ENCODE data around the gene UBL4B.
"Not testable (repeated sequence)": the region's sequence is repeated elsewhere in the genome, so short reads cannot be mapped to it uniquely, and the experiment has no call there.

The UBL4B gene

DNA sequence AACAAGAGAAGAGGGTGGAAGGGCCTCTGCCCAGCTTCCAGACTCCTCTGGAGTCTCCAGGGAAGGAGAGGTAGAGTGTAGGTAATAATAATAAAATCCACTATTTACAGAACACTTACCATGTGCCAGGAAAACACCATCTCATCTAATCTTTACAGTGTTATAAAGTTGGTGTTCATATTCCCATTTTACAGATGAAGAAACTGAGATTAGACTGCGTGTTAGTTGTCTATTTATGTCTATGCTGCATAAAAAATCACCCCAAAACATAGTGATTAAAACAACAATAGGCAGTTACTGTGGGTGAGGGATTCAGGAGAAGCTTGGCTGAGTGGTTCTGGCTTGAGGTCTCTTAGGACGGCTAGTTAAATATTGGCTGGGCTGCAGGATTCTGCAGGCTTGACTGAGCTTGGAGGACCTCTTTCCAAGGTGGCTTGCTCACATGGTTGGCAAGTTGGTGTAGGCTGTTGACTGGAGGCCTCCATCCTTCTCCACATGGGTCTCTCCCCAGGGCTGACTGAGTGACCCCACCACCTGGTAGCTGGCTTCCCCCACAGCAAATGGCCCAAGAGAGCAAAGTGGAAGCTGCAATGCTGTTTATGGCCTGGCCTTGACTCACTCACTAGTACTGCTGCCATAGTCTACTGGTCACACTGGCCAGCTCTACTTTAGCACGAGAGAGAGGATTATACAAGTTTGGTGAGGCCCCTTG, 35.3 kb upstream of the UBL4B start:
- Histone ChIP-seq H3K4me1 (ENCODE audit: control extremely low read depth in 1 of 4, control insufficient read depth in 4 of 4, insufficient read depth in 4 of 4, low read length in 3 of 4) (peaks cover 0 to under 1% (median 0%) of the 10 kb centered on the region in 4 experiments), H3K36me3 (ENCODE audit: control insufficient read depth in 4 of 4, insufficient read depth in 4 of 4, low read length in 3 of 4) (no peaks in the 10 kb centered on the region), H3K4me3 (ENCODE audit: control insufficient read depth in 1 of 7, extremely low read depth in 1 of 7, insufficient read depth in 4 of 7, low read depth in 2 of 7, low read length in 6 of 7) (no peak overlapping the region), H3K27ac (ENCODE audit: insufficient read depth in 1 of 2, low read depth in 1 of 2, low read length in 2 of 2, poor library complexity in 1 of 2, severe bottlenecking in 2 of 2) (no peak overlapping the region), H3K27me3 (replicated peaks in 2 of 5; ENCODE audit: control insufficient read depth in 4 of 5, insufficient read depth in 5 of 5, low read length in 4 of 5) (peaks cover 8 to 50% (median 41%) of the 10 kb centered on the region in 5 experiments), H3K9me3 (ENCODE audit: control extremely low read depth in 1 of 5, control insufficient read depth in 4 of 5, insufficient read depth in 2 of 5, low read depth in 1 of 5, low read length in 4 of 5) (no peaks in the 10 kb centered on the region)
- ChIA-PET POLR2A (no interaction called here), CTCF (interaction anchor here (1.4 to 10.2 kb wide), 7 partner anchors 10 to 40 kb away, joined by 3 to 58 read pairs (median 7); no protein-coding TSS in a partner anchor)
- WGBS (ENCODE audit: insufficient coverage): 100% methylated on average over 1 of the region's 3 CpGs
- DNase-seq: no peak

DNA sequence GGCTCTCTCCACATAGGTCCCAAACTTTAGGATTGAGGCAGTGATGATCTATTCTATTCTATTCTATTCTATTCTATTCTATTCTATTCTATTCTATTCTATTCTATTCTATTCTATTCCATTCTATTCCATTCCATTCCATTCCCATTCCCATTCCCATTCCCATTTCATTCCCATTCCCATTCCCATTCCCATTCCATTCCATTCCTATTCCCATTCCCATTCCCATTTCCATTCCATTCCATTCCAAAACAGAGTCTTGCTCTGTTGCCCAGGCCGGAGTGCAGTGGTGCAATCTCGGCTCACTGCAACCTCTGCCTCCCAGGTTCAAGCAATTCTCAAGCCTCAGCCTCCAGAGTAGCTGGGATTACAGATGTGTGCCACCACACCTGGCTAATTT, 32.2 kb upstream of the UBL4B start:
- H3K36me3 ChIP-seq (ENCODE audit: control insufficient read depth in 4 of 4, insufficient read depth in 4 of 4, low read length in 3 of 4); DNase-seq; H3K4me3 ChIP-seq (ENCODE audit: control insufficient read depth in 1 of 7, extremely low read depth in 1 of 7, insufficient read depth in 4 of 7, low read depth in 2 of 7, low read length in 6 of 7); POLR2A ChIA-PET; H3K9me3 ChIP-seq (ENCODE audit: control extremely low read depth in 1 of 5, control insufficient read depth in 4 of 5, insufficient read depth in 2 of 5, low read depth in 1 of 5, low read length in 4 of 5); H3K27ac ChIP-seq (ENCODE audit: insufficient read depth in 1 of 2, low read depth in 1 of 2, low read length in 2 of 2, poor library complexity in 1 of 2, severe bottlenecking in 2 of 2): not testable (repeated sequence)
- H3K27me3 ChIP-seq (replicated peaks in 2 of 5; ENCODE audit: control insufficient read depth in 4 of 5, insufficient read depth in 5 of 5, low read length in 4 of 5): peaks cover 10 to 56% (median 39%) of the 10 kb centered on the region in 5 experiments
- peaks cover 0 to 18% (median 16%) of the 10 kb centered on the region in 4 experiments for H3K4me1 ChIP-seq (ENCODE audit: control extremely low read depth in 1 of 4, control insufficient read depth in 4 of 4, insufficient read depth in 4 of 4, low read length in 3 of 4)
- 100% methylated on average over 2 of the region's 2 CpGs for WGBS (ENCODE audit: insufficient coverage)
- CTCF ChIA-PET: interaction anchor here (1.5 to 10.2 kb wide), 2 partner anchors 9 to 10 kb away, joined by 6 to 58 read pairs; partner anchors contain the start of gene ALX3

DNA sequence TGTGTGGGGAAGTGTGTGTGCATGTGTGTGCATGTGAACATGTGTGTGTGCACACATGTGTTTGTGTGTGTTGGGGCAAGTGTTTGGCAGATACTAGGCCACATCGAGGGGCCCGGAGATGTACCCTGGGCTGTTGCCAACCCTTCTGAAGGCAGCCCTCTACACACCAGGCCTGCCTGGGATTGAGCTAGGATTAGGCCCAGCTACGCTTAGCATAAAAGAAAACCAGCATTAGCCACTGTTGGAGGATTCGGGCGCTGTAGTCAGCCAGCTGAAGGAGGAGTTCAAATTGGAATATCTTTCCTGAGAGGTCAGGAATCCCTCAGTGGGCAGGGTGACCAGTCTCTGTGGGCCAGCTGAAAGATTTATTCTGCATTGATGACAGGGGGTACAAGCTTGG, 31.2 kb upstream of the UBL4B start:
- 95% methylated on average over 4 of the region's 5 CpGs for WGBS (ENCODE audit: insufficient coverage)
- H3K9me3 ChIP-seq (ENCODE audit: control extremely low read depth in 1 of 5, control insufficient read depth in 4 of 5, insufficient read depth in 2 of 5, low read depth in 1 of 5, low read length in 4 of 5): no peaks in the 10 kb centered on the region
- no peaks in the 10 kb centered on the region for H3K36me3 ChIP-seq (ENCODE audit: control insufficient read depth in 4 of 4, insufficient read depth in 4 of 4, low read length in 3 of 4)
- no peak overlapping the region for H3K4me3 ChIP-seq (ENCODE audit: control insufficient read depth in 1 of 7, extremely low read depth in 1 of 7, insufficient read depth in 4 of 7, low read depth in 2 of 7, low read length in 6 of 7)
- ChIA-PET CTCF (interaction anchor here (1.0 to 4.4 kb wide), 10 partner anchors 8 to 101 kb away, joined by 3 to 20 read pairs (median 6); partner anchors contain the start of gene ALX3), POLR2A (no interaction called here)
- no peak for DNase-seq
- peaks cover 0 to 20% (median 16%) of the 10 kb centered on the region in 4 experiments for H3K4me1 ChIP-seq (ENCODE audit: control extremely low read depth in 1 of 4, control insufficient read depth in 4 of 4, insufficient read depth in 4 of 4, low read length in 3 of 4)
- H3K27me3 ChIP-seq (replicated peaks in 2 of 5; ENCODE audit: control insufficient read depth in 4 of 5, insufficient read depth in 5 of 5, low read length in 4 of 5): peaks cover 12 to 61% (median 43%) of the 10 kb centered on the region in 5 experiments
- H3K27ac ChIP-seq (ENCODE audit: insufficient read depth in 1 of 2, low read depth in 1 of 2, low read length in 2 of 2, poor library complexity in 1 of 2, severe bottlenecking in 2 of 2): no peak overlapping the region

DNA sequence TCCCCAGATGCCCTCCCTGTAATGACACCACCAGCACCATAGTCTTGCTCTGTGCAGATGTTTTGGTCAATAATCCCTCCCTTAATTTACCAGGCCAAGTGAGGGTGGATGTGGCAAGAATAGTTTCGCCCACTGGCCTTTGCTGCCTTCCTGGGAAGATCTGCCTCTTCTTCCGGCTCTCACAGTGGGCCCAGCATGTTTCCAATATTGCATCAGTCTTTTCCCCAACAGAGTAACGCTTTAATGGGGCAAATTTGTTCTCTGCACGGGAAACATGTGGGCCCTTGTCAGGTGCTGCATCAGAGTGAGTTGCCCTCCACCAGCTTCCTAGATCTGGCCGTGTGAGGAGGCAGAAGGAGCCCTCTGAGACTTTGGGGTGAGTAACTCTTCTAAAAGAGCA, 29.8 kb upstream of the UBL4B start:
- POLR2A ChIA-PET: no interaction called here
- 70% methylated on average over 5 of the region's 5 CpGs for WGBS (ENCODE audit: insufficient coverage)
- DNase-seq: no peak
- CTCF ChIA-PET: interaction anchor here (1.6 to 4.4 kb wide), 5 partner anchors 9 to 34 kb away, joined by 7 to 20 read pairs (median 10); no protein-coding TSS in a partner anchor
- H3K4me3 ChIP-seq (ENCODE audit: control insufficient read depth in 1 of 7, extremely low read depth in 1 of 7, insufficient read depth in 4 of 7, low read depth in 2 of 7, low read length in 6 of 7): no peak overlapping the region
- peaks cover 12 to 66% (median 51%) of the 10 kb centered on the region in 5 experiments for H3K27me3 ChIP-seq (replicated peaks in 2 of 5; ENCODE audit: control insufficient read depth in 4 of 5, insufficient read depth in 5 of 5, low read length in 4 of 5)
- no peak overlapping the region for H3K27ac ChIP-seq (ENCODE audit: insufficient read depth in 1 of 2, low read depth in 1 of 2, low read length in 2 of 2, poor library complexity in 1 of 2, severe bottlenecking in 2 of 2)
- no peaks in the 10 kb centered on the region for H3K9me3 ChIP-seq (ENCODE audit: control extremely low read depth in 1 of 5, control insufficient read depth in 4 of 5, insufficient read depth in 2 of 5, low read depth in 1 of 5, low read length in 4 of 5)
- peaks cover 0 to 20% (median 16%) of the 10 kb centered on the region in 4 experiments for H3K4me1 ChIP-seq (ENCODE audit: control extremely low read depth in 1 of 4, control insufficient read depth in 4 of 4, insufficient read depth in 4 of 4, low read length in 3 of 4)
- no peaks in the 10 kb centered on the region for H3K36me3 ChIP-seq (ENCODE audit: control insufficient read depth in 4 of 4, insufficient read depth in 4 of 4, low read length in 3 of 4)

DNA sequence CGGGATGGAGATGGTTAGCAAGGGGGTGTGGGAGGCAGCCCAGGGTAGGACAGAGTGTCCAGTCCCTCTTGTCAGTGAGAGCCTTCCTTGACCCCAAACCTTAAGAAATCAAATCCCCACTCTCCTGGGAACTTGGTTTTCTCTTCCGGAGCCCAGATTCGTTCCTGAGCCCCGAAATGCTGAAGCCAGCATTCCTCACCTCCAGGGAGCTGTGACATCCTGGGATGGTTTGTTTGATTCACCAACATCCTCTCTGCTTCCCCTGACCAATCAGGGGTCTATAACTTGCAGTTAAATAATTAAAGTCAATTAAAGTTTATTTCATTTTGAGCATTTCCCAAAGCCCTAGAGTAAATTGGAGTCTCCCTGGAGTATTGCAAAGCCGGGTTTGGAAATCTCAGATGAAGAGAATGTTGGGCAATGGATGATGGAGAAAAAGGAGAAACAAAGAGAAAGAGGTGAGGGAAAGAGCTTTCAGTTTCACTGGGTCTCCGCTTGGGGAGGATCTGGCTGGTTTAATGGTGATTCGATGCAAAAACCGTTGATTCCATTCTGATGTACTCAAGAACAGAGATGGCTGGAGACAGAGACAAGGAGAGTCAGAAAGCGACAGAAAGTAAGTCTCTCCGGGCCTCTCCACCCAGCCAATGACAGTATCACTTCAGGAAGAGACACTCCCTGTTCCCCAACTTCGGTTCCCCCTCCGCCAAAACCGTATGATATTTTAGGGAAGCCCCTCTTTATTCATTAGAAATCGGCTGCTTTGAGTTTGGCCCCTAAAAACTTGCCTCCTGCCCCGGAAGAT, 29.0 kb upstream of the UBL4B start:
- 0% methylated on average over 10 of the region's 15 CpGs for WGBS (ENCODE audit: insufficient coverage)
- ChIA-PET CTCF (interaction anchor here (1.0 to 4.4 kb wide), 8 partner anchors 8 to 33 kb away, joined by 3 to 20 read pairs (median 8); no protein-coding TSS in a partner anchor), POLR2A (no interaction called here)
- no peak overlapping the region for H3K27ac ChIP-seq (ENCODE audit: insufficient read depth in 1 of 2, low read depth in 1 of 2, low read length in 2 of 2, poor library complexity in 1 of 2, severe bottlenecking in 2 of 2)
- peaks cover 0 to 20% (median 16%) of the 10 kb centered on the region in 4 experiments for H3K4me1 ChIP-seq (ENCODE audit: control extremely low read depth in 1 of 4, control insufficient read depth in 4 of 4, insufficient read depth in 4 of 4, low read length in 3 of 4)
- no peaks in the 10 kb centered on the region for H3K9me3 ChIP-seq (ENCODE audit: control extremely low read depth in 1 of 5, control insufficient read depth in 4 of 5, insufficient read depth in 2 of 5, low read depth in 1 of 5, low read length in 4 of 5)
- DNase-seq: peak in 2 of 3 donors; percentile 49 to 53
- peak overlapping the region in 6 of 7 experiments; percentile 54 to 80 (median 69) for H3K4me3 ChIP-seq (ENCODE audit: control insufficient read depth in 1 of 7, extremely low read depth in 1 of 7, insufficient read depth in 4 of 7, low read depth in 2 of 7, low read length in 6 of 7)
- H3K27me3 ChIP-seq (replicated peaks in 2 of 5; ENCODE audit: control insufficient read depth in 4 of 5, insufficient read depth in 5 of 5, low read length in 4 of 5): peaks cover 12 to 66% (median 49%) of the 10 kb centered on the region in 5 experiments
- no peaks in the 10 kb centered on the region for H3K36me3 ChIP-seq (ENCODE audit: control insufficient read depth in 4 of 4, insufficient read depth in 4 of 4, low read length in 3 of 4)

DNA sequence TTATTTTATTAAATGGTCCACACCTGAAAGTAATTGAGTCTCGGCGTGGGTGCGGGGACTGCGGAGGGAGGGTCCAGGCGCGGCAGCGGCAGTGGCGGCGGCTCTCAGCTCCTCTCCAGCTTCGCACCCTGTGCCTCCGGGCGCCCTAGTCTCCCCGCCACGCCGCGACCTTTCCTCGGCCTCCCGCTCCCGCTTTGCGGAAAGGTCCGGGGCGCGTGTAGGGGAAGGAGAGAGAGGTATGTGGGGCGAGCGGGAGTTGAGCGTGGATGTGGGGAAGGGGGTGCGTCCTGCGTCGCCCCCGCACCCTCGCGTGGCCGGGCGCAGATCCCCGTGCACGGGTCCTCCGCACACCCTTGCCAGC, 28.4 kb upstream of the UBL4B start:
- peak overlapping the region in 6 of 7 experiments; percentile 54 to 80 (median 69) for H3K4me3 ChIP-seq (ENCODE audit: control insufficient read depth in 1 of 7, extremely low read depth in 1 of 7, insufficient read depth in 4 of 7, low read depth in 2 of 7, low read length in 6 of 7)
- CTCF ChIA-PET: interaction anchor here (1.0 to 4.4 kb wide), 5 partner anchors 13 to 28 kb away, joined by 3 to 20 read pairs (median 3); no protein-coding TSS in a partner anchor

More for the DNA sequence above, 28.4 kb upstream of the UBL4B start:
- 0% methylated on average over 18 of the region's 37 CpGs for WGBS (ENCODE audit: insufficient coverage)
- no peaks in the 10 kb centered on the region for H3K9me3 ChIP-seq (ENCODE audit: control extremely low read depth in 1 of 5, control insufficient read depth in 4 of 5, insufficient read depth in 2 of 5, low read depth in 1 of 5, low read length in 4 of 5)
- no peaks in the 10 kb centered on the region for H3K36me3 ChIP-seq (ENCODE audit: control insufficient read depth in 4 of 4, insufficient read depth in 4 of 4, low read length in 3 of 4)
- no peak for DNase-seq
- POLR2A ChIA-PET: no interaction called here
- H3K27ac ChIP-seq (ENCODE audit: insufficient read depth in 1 of 2, low read depth in 1 of 2, low read length in 2 of 2, poor library complexity in 1 of 2, severe bottlenecking in 2 of 2): no peak overlapping the region
- peaks cover 12 to 66% (median 44%) of the 10 kb centered on the region in 5 experiments for H3K27me3 ChIP-seq (replicated peaks in 2 of 5; ENCODE audit: control insufficient read depth in 4 of 5, insufficient read depth in 5 of 5, low read length in 4 of 5)
- peaks cover 0 to 20% (median 16%) of the 10 kb centered on the region in 4 experiments for H3K4me1 ChIP-seq (ENCODE audit: control extremely low read depth in 1 of 4, control insufficient read depth in 4 of 4, insufficient read depth in 4 of 4, low read length in 3 of 4)
